ENCODE measurements around the gene ADAM8.
"Not testable (repeated sequence)": the region's sequence is repeated elsewhere in the genome, so short reads cannot be mapped to it uniquely, and the experiment has no call there.

DNA sequence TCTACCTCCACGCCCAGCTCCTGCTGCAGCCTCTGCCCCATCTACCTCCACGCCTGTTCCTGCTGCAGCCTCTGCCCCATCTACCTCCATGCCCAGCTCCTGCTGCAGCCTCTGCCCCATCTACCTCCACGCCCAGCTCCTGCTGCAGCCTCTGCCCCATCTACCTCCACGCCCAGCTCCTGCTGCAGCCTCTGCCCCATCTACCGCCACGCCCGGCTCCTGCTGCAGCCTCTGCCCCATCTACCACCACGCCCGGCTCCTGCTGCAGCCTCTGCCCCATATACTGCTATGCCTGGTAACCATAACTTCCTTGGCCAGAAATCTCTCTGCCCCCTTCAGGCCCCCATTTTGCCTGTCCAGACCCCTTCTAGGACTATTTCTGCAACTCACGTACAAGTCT is 11.6 kb downstream of the ADAM8 start:
- TF ChIP-seq, protein P1, sequence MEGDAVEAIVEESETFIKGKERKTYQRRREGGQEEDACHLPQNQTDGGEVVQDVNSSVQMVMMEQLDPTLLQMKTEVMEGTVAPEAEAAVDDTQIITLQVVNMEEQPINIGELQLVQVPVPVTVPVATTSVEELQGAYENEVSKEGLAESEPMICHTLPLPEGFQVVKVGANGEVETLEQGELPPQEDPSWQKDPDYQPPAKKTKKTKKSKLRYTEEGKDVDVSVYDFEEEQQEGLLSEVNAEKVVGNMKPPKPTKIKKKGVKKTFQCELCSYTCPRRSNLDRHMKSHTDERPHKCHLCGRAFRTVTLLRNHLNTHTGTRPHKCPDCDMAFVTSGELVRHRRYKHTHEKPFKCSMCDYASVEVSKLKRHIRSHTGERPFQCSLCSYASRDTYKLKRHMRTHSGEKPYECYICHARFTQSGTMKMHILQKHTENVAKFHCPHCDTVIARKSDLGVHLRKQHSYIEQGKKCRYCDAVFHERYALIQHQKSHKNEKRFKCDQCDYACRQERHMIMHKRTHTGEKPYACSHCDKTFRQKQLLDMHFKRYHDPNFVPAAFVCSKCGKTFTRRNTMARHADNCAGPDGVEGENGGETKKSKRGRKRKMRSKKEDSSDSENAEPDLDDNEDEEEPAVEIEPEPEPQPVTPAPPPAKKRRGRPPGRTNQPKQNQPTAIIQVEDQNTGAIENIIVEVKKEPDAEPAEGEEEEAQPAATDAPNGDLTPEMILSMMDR (conservative IDR thresholded peaks at IDR 0.05; ENCODE audit: low read length): not testable (repeated sequence)
- TF ChIP-seq EZH2phosphoT487 (IDR thresholded peaks at IDR 0.05; ENCODE audit: borderline replicate concordance, low read depth, low read length): not testable (repeated sequence)

Measured in OCI-LY7 (cell line).